HepG2 (cell line): ENCODE measurements around the gene NYAP1. TPM values are rescaled to one million over a fixed set of nuclear protein-coding genes. Genes with fewer than 3 reads are reported as not detected.
A peak's percentile ranks its signal among the peaks of the same experiment; 100 is the strongest.

Experiments used
- MAZ ChIP-seq, 2 experiments: sonication (generic) in 1 of 2; formaldehyde crosslinking in 1 of 2; IDR thresholded peaks; 2 replicates each; pipeline versions ENCODE4 v1.5.0 to v1.6.1; 2012 to 2020; ENCODE audit warnings: low read depth in 2 of 2, mild to moderate bottlenecking in 2 of 2, borderline replicate concordance in 1 of 2, improper control_type of control experiment in 1 of 2, low read length in 1 of 2, missing genetic modification reagents in 1 of 2, moderate library complexity in 1 of 2
- MTF2 ChIP-seq: sonication (generic); formaldehyde crosslinking; IDR thresholded peaks from 2 replicates; pipeline ENCODE4 v1.5.0; 2020; ENCODE audit warnings: missing genetic modification reagents, borderline replicate concordance
- POGZ ChIP-seq: sonication (generic); formaldehyde crosslinking; IDR thresholded peaks from 2 replicates; pipeline ENCODE4 v1.4.0; 2020; ENCODE audit warnings: mild to moderate bottlenecking, missing genetic modification reagents
- POLR2G ChIP-seq: fragments of 200-400 bp; formaldehyde crosslinking; IDR thresholded peaks from 2 replicates; pipeline ENCODE4 v1.6.1; 2018; ENCODE audit warnings: mild to moderate bottlenecking, low read depth, low read length, moderate library complexity
- RBM39 ChIP-seq: fragments of 200-400 bp; formaldehyde crosslinking; IDR thresholded peaks from one replicate; pipeline ENCODE4 v1.6.1; 2018; ENCODE audit warnings: antibody characterized with exemption, mild to moderate bottlenecking, low read depth, low read length; ENCODE audit not compliant: poor library complexity, severe bottlenecking
- TMF1 ChIP-seq: sonication (generic); formaldehyde crosslinking; IDR thresholded peaks from 2 replicates; pipeline ENCODE4 v1.8.1; 2022; ENCODE audit warnings: low read depth, missing genetic modification reagents
- ZC3H4 ChIP-seq: sonication (generic); formaldehyde crosslinking; IDR thresholded peaks from 2 replicates; pipeline ENCODE4 v1.4.0; 2020; ENCODE audit warnings: missing genetic modification reagents, borderline replicate concordance
- ZFX ChIP-seq: sonication (generic); formaldehyde crosslinking; IDR thresholded peaks from 2 replicates; pipeline ENCODE4 v1.4.0; 2020; ENCODE audit warnings: mild to moderate bottlenecking, low read depth, missing genetic modification reagents, moderate library complexity
- ZNF101 ChIP-seq: sonication (generic); formaldehyde crosslinking; IDR thresholded peaks from 2 replicates; pipeline ENCODE4 v1.4.0; 2020; ENCODE audit warnings: mild to moderate bottlenecking, low read depth, missing genetic modification reagents, borderline replicate concordance
- ZNF121 ChIP-seq: sonication (generic); formaldehyde crosslinking; IDR thresholded peaks from 2 replicates; pipeline ENCODE4 v1.5.0; 2020; ENCODE audit warnings: mild to moderate bottlenecking, missing genetic modification reagents
- ZNF317 ChIP-seq: sonication (generic); formaldehyde crosslinking; IDR thresholded peaks from 2 replicates; pipeline ENCODE4 v1.5.0; 2020; ENCODE audit warnings: mild to moderate bottlenecking, missing genetic modification reagents
- ZNF329 ChIP-seq: sonication (generic); formaldehyde crosslinking; IDR thresholded peaks from 2 replicates; pipeline ENCODE4 v1.9.0; 2021; ENCODE audit warnings: low read depth, mild to moderate bottlenecking, missing genetic modification reagents
- polyA plus RNA-seq, 8 experiments: library from polyadenylated mRNA; depleted of rRNA in 3 of 8; stranded (reverse) in 7 of 8; unstranded in 1 of 8; fragments of >200 nt; fragmentation: Illumina TruSeq in 4 of 8; extraction: Trizol in 4 of 8; gene quantifications; 2 replicates each; pipeline versions ENCODE4 v1.2.1 to v1.2.3, GENCODE V29; 2011 to 2016; ENCODE audit warnings: low read depth in 4 of 8, missing spikeins in 1 of 8, mixed read lengths in 1 of 8; ENCODE audit not compliant: insufficient read depth in 1 of 8
- total RNA-seq, 5 experiments: library from RNA; depleted of rRNA; stranded (reverse); fragments of >200 nt; fragmentation: Illumina TruSeq; extraction: Trizol; gene quantifications; 2 replicates each; pipeline ENCODE4 v1.2.3, GENCODE V29; 2016; ENCODE audit warnings: low read depth in 1 of 5
- TF ChIP-seq, protein P1 (sequence below): sonication (generic); formaldehyde crosslinking; IDR thresholded peaks from 2 replicates; pipeline ENCODE4 v1.4.0; 2020; ENCODE audit warnings: missing genetic modification reagents
- TF ChIP-seq, protein P2 (sequence below): sonication (generic); formaldehyde crosslinking; IDR thresholded peaks from 2 replicates; pipeline ENCODE4 v1.8.0; 2022; ENCODE audit warnings: mild to moderate bottlenecking, missing genetic modification reagents, moderate library complexity
- TF ChIP-seq, protein P3 (sequence below): sonication (generic); formaldehyde crosslinking; IDR thresholded peaks from 2 replicates; pipeline ENCODE4 v1.4.0; 2020; ENCODE audit warnings: missing genetic modification reagents
- TF ChIP-seq, protein P4 (sequence below): sonication (generic); formaldehyde crosslinking; IDR thresholded peaks from 2 replicates; pipeline ENCODE4 v1.4.0; 2020; ENCODE audit warnings: mild to moderate bottlenecking, missing genetic modification reagents

The NYAP1 gene
- total and polyA plus RNA-seq, 2 of the 13 experiments (the other 11 are each of a cell fraction or from before 2014, with no cell fraction given): 0.15 to 0.46 TPM

DNA sequence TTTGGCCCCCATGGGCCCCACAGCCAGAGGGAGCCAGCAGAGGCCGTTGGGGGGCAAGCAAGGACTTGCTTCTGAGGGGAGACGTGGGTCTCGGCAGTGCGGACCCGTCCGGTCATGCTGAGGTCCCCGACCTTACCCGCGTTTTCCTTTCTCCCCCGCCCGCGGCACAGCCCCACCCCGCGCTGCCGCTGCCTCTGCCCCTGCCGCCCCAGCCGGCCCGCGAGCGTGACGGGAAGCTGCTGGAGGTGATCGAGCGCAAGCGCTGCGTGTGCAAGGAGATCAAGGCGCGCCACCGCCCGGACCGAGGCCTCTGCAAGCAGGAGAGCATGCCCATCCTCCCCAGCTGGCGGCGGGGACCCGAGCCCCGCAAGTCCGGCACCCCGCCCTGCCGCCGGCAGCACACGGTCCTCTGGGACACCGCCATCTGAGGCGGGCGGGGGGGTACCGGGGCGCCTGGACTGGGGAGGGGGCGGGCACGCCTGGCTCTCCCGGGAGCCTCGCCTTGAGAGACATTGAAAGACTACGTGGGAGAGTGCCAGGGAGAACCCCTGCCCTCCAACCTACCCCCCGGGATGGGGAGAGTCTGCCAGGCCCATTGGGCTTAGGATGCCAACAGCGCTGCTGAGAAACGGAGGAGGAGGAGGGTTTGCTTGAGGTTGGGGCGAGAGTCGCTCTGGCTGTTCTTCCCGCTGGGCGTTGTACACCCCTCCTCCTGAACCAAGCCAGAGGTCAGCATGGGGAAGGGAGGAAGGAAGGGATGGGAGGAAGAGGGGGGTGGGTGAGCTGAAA lies 9.9 kb downstream of the NYAP1 start (continued):
- TF ChIP-seq, protein P1, sequence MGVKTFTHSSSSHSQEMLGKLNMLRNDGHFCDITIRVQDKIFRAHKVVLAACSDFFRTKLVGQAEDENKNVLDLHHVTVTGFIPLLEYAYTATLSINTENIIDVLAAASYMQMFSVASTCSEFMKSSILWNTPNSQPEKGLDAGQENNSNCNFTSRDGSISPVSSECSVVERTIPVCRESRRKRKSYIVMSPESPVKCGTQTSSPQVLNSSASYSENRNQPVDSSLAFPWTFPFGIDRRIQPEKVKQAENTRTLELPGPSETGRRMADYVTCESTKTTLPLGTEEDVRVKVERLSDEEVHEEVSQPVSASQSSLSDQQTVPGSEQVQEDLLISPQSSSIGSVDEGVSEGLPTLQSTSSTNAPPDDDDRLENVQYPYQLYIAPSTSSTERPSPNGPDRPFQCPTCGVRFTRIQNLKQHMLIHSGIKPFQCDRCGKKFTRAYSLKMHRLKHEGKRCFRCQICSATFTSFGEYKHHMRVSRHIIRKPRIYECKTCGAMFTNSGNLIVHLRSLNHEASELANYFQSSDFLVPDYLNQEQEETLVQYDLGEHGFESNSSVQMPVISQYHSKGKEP (CRISPR knock-in tag): no peak
- TF ChIP-seq ZC3H4 (CRISPR knock-in tag) (no peak), ZNF317 (CRISPR knock-in tag) (no peak), ZNF121 (CRISPR knock-in tag) (peak; percentile 48), ZNF329 (CRISPR knock-in tag) (no peak), MAZ (IDR thresholded peaks at IDR 0.05; ENCODE audit: borderline replicate concordance, low read depth, low read length) (no peak), MAZ (CRISPR knock-in tag; IDR thresholded peaks at IDR 0.05; ENCODE audit: low read depth) (peak; percentile 37; the same call in 1 of the 2 replicates), MTF2 (CRISPR knock-in tag) (no peak), POLR2G (0 out of 2 replicates have a peak, but pooled peaks have one; percentile 22), RBM39 (no peak), TMF1 (CRISPR knock-in tag) (no peak), ZFX (CRISPR knock-in tag) (peak; percentile 59; the same call in 1 of the 2 replicates), ZNF101 (CRISPR knock-in tag) (no peak), POGZ (CRISPR knock-in tag) (peak; percentile 38; the same call in 1 of the 2 replicates)
- TF ChIP-seq, protein P2, sequence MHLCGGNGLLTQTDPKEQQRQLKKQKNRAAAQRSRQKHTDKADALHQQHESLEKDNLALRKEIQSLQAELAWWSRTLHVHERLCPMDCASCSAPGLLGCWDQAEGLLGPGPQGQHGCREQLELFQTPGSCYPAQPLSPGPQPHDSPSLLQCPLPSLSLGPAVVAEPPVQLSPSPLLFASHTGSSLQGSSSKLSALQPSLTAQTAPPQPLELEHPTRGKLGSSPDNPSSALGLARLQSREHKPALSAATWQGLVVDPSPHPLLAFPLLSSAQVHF: peak; percentile 47; the same call in 1 of the 2 replicates
- TF ChIP-seq, protein P3, sequence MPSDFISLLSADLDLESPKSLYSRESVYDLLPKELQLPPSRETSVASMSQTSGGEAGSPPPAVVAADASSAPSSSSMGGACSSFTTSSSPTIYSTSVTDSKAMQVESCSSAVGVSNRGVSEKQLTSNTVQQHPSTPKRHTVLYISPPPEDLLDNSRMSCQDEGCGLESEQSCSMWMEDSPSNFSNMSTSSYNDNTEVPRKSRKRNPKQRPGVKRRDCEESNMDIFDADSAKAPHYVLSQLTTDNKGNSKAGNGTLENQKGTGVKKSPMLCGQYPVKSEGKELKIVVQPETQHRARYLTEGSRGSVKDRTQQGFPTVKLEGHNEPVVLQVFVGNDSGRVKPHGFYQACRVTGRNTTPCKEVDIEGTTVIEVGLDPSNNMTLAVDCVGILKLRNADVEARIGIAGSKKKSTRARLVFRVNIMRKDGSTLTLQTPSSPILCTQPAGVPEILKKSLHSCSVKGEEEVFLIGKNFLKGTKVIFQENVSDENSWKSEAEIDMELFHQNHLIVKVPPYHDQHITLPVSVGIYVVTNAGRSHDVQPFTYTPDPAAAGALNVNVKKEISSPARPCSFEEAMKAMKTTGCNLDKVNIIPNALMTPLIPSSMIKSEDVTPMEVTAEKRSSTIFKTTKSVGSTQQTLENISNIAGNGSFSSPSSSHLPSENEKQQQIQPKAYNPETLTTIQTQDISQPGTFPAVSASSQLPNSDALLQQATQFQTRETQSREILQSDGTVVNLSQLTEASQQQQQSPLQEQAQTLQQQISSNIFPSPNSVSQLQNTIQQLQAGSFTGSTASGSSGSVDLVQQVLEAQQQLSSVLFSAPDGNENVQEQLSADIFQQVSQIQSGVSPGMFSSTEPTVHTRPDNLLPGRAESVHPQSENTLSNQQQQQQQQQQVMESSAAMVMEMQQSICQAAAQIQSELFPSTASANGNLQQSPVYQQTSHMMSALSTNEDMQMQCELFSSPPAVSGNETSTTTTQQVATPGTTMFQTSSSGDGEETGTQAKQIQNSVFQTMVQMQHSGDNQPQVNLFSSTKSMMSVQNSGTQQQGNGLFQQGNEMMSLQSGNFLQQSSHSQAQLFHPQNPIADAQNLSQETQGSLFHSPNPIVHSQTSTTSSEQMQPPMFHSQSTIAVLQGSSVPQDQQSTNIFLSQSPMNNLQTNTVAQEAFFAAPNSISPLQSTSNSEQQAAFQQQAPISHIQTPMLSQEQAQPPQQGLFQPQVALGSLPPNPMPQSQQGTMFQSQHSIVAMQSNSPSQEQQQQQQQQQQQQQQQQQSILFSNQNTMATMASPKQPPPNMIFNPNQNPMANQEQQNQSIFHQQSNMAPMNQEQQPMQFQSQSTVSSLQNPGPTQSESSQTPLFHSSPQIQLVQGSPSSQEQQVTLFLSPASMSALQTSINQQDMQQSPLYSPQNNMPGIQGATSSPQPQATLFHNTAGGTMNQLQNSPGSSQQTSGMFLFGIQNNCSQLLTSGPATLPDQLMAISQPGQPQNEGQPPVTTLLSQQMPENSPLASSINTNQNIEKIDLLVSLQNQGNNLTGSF (CRISPR knock-in tag): no peak
- TF ChIP-seq, protein P4, sequence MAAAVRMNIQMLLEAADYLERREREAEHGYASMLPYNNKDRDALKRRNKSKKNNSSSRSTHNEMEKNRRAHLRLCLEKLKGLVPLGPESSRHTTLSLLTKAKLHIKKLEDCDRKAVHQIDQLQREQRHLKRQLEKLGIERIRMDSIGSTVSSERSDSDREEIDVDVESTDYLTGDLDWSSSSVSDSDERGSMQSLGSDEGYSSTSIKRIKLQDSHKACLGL (CRISPR knock-in tag): no peak; the same call in 1 of the 2 replicates
